H9 (cell line): ENCODE results near the gene POLR2J. TPM values are rescaled to one million over a fixed set of nuclear protein-coding genes. Genes with fewer than 3 reads are reported as not detected.

Experiments used
- DNase-seq: peaks from one replicate; pipeline ENCODE4 v3.0.0-alpha.2; 2017
- H2AFZ ChIP-seq: one replicate; pipeline ENCODE4 v1.6.1; 2013; ENCODE audit warnings: mild to moderate bottlenecking, low read length, control low read depth, moderate library complexity
- H2AK5ac ChIP-seq: 2 replicates; pipeline ENCODE4 v1.6.1; 2013; ENCODE audit warnings: low read length, control low read depth, mixed read lengths; ENCODE audit not compliant: insufficient read length
- H2BK120ac ChIP-seq: one replicate; pipeline ENCODE4 v1.6.1; 2013; ENCODE audit warnings: low read depth, mild to moderate bottlenecking, low read length, control low read depth, inconsistent platforms; ENCODE audit not compliant: poor library complexity, severe bottlenecking
- H2BK12ac ChIP-seq: 2 replicates; pipeline ENCODE4 v1.6.1; 2013; ENCODE audit warnings: low read length, control low read depth, mixed read lengths, low read depth; ENCODE audit not compliant: insufficient read length
- H2BK15ac ChIP-seq: 2 replicates; pipeline ENCODE4 v1.6.1; 2013; ENCODE audit warnings: low read depth, low read length, control low read depth
- H2BK20ac ChIP-seq: one replicate; pipeline ENCODE4 v1.6.1; 2013; ENCODE audit warnings: low read depth, mild to moderate bottlenecking, low read length, control low read depth, inconsistent platforms; ENCODE audit not compliant: poor library complexity, severe bottlenecking
- H2BK5ac ChIP-seq: 2 replicates; pipeline ENCODE4 v1.6.1; 2013; ENCODE audit warnings: low read length, control low read depth, mixed read lengths; ENCODE audit not compliant: insufficient read length
- H3K14ac ChIP-seq: 2 replicates; pipeline ENCODE4 v1.6.1; 2013; ENCODE audit warnings: low read length, control low read depth; ENCODE audit not compliant: insufficient read depth
- H3K18ac ChIP-seq: 2 replicates; pipeline ENCODE4 v1.6.1; 2013; ENCODE audit warnings: low read depth, mild to moderate bottlenecking, mixed read lengths, low read length, control low read depth; ENCODE audit not compliant: insufficient read length
- H3K23ac ChIP-seq: 2 replicates; pipeline ENCODE4 v1.6.1; 2013; ENCODE audit warnings: low read length, control low read depth, mixed read lengths, low read depth; ENCODE audit not compliant: insufficient read length
- H3K23me2 ChIP-seq: 2 replicates; pipeline ENCODE4 v1.6.1; 2013; ENCODE audit warnings: low read depth, mild to moderate bottlenecking, mixed read lengths, low read length, control low read depth; ENCODE audit not compliant: insufficient read length, poor library complexity, severe bottlenecking
- H3K27ac ChIP-seq: 2 replicates; pipeline ENCODE4 v1.5.1; 2013; ENCODE audit warnings: low read length, control low read depth, mixed read lengths, low read depth; ENCODE audit not compliant: insufficient read length
- H3K27me3 ChIP-seq: 2 replicates; pipeline ENCODE4 v1.6.1; 2013; ENCODE audit warnings: low read length, control low read depth, inconsistent platforms; ENCODE audit not compliant: insufficient read depth
- H3K4ac ChIP-seq: 2 replicates; pipeline ENCODE4 v1.6.1; 2013; ENCODE audit warnings: low read depth, mild to moderate bottlenecking, control low read depth, inconsistent platforms, low read length, moderate library complexity
- H3K4me1 ChIP-seq: 2 replicates; pipeline ENCODE4 v1.6.1; 2013; ENCODE audit warnings: low read length, control low read depth, inconsistent platforms; ENCODE audit not compliant: insufficient read depth
- H3K4me2 ChIP-seq: 2 replicates; pipeline ENCODE4 v1.6.1; 2013; ENCODE audit warnings: low read length, control low read depth, mixed read lengths; ENCODE audit not compliant: insufficient read length, insufficient read depth
- H3K56ac ChIP-seq: 2 replicates; pipeline ENCODE4 v1.6.1; 2013; ENCODE audit warnings: low read depth, mild to moderate bottlenecking, mixed read lengths, low read length, control low read depth; ENCODE audit not compliant: insufficient read length
- H3K79me1 ChIP-seq: 2 replicates; pipeline ENCODE4 v1.6.1; 2013; ENCODE audit warnings: low read depth, mild to moderate bottlenecking, moderate library complexity, low read length, control low read depth, inconsistent platforms; ENCODE audit not compliant: insufficient read depth, poor library complexity, severe bottlenecking
- H3K79me2 ChIP-seq: 2 replicates; pipeline ENCODE4 v1.6.1; 2013; ENCODE audit warnings: low read length, control low read depth, inconsistent platforms; ENCODE audit not compliant: insufficient read depth
- H3K9ac ChIP-seq: 2 replicates; pipeline ENCODE4 v1.6.1; 2013; ENCODE audit warnings: low read length, control low read depth, mixed read lengths; ENCODE audit not compliant: insufficient read length; ENCODE audit errors: extremely low read depth
- H3K9me3 ChIP-seq: one replicate; pipeline ENCODE4 v1.6.1; 2013; ENCODE audit warnings: low read depth, low read length, inconsistent platforms; ENCODE audit not compliant: control insufficient read depth
- H3T11ph ChIP-seq: one replicate; pipeline ENCODE4 v1.6.1; 2013; ENCODE audit warnings: mild to moderate bottlenecking, low read length, control low read depth, inconsistent platforms
- H4K20me1 ChIP-seq: one replicate; pipeline ENCODE4 v1.6.1; 2013; ENCODE audit not compliant: control insufficient read depth, insufficient read length, insufficient read depth
- H4K5ac ChIP-seq: 2 replicates; pipeline ENCODE4 v1.6.1; 2013; ENCODE audit warnings: low read depth, mild to moderate bottlenecking, mixed read lengths, low read length, control low read depth; ENCODE audit not compliant: insufficient read length
- H4K8ac ChIP-seq: replicated peaks from 2 replicates; pipeline ENCODE4 v1.6.1; 2013; ENCODE audit warnings: low read length, control low read depth, mixed read lengths, low read depth; ENCODE audit not compliant: insufficient read length
- H4K91ac ChIP-seq: 2 replicates; pipeline ENCODE4 v1.6.1; 2013; ENCODE audit warnings: low read depth, mild to moderate bottlenecking, moderate library complexity, mixed read lengths, low read length, control low read depth; ENCODE audit not compliant: insufficient read length
- H3K27ac Mint-ChIP-seq, 3 experiments: 2 replicates in 2 of 3; 3 replicates in 1 of 3; pipeline ENCODE4 v1.8.0; 2020 to 2021; ENCODE audit warnings: mixed read lengths in 3 of 3, mild to moderate bottlenecking in 1 of 3, moderate library complexity in 1 of 3
- H3K27me3 Mint-ChIP-seq: 2 replicates; pipeline ENCODE4 v1.8.0; 2021; ENCODE audit warnings: low read depth, mild to moderate bottlenecking, moderate library complexity, mixed read lengths
- H3K36me3 Mint-ChIP-seq, 3 experiments: 2 replicates in 2 of 3; 3 replicates in 1 of 3; pipeline ENCODE4 v1.8.0; 2020 to 2021; ENCODE audit warnings: low read depth in 3 of 3, mixed read lengths in 3 of 3; ENCODE audit not compliant: insufficient read depth in 1 of 3
- H3K4me1 Mint-ChIP-seq, 2 experiments: 2 replicates each; pipeline ENCODE4 v1.8.0; 2020; ENCODE audit warnings: mixed read lengths in 2 of 2
- H3K4me3 Mint-ChIP-seq, 2 experiments: 2 replicates in 1 of 2; 3 replicates in 1 of 2; pipeline ENCODE4 v1.8.0; 2020 to 2021; ENCODE audit warnings: mild to moderate bottlenecking in 2 of 2, mixed read lengths in 2 of 2, moderate library complexity in 1 of 2
- H3K9me3 Mint-ChIP-seq, 2 experiments: 2 replicates in 1 of 2; 3 replicates in 1 of 2; pipeline ENCODE4 v1.8.0; 2020; ENCODE audit warnings: mild to moderate bottlenecking in 2 of 2, mixed read lengths in 2 of 2, moderate library complexity in 1 of 2
- WGBS: extraction: QIAGEN DNeasy Blood & Tissue Kit; methylation state at CpG from one replicate; pipeline ENCODE4 v1.1.7; 2013; ENCODE audit warnings: missing lambda C conversion rate, low lambda C conversion rate, mixed read lengths; ENCODE audit not compliant: insufficient read length; ENCODE audit errors: extremely low coverage; 5-methylcytosine and 5-hydroxymethylcytosine counted together
- total RNA-seq: library from RNA; stranded (reverse); gene quantifications from 2 replicates; pipeline ENCODE4 v1.2.1, GENCODE V29; 2021
- TF ChIP-seq, protein P1 (sequence below): fragments of 200-600 bp; sonication (generic); conservative IDR thresholded peaks from 3 replicates; pipeline ENCODE4 v1.8.0; 2021; ENCODE audit warnings: antibody characterized with exemption, mild to moderate bottlenecking

The POLR2J gene
- total RNA-seq, 1 experiment from 2014 or later: 58.5 TPM

GRCh38 chr7:102456327-102456726 is 22.4 kb downstream of the POLR2J start:
- no peak overlapping the region for H3K27ac ChIP-seq
- H3K18ac ChIP-seq: no peak overlapping the region
- no peak overlapping the region for H4K5ac ChIP-seq
- no peak overlapping the region for H3K4me2 ChIP-seq
- H3K9me3 ChIP-seq: no peaks in the 10 kb centered on the region
- H2BK120ac ChIP-seq: no peak overlapping the region
- TF ChIP-seq, protein P1, sequence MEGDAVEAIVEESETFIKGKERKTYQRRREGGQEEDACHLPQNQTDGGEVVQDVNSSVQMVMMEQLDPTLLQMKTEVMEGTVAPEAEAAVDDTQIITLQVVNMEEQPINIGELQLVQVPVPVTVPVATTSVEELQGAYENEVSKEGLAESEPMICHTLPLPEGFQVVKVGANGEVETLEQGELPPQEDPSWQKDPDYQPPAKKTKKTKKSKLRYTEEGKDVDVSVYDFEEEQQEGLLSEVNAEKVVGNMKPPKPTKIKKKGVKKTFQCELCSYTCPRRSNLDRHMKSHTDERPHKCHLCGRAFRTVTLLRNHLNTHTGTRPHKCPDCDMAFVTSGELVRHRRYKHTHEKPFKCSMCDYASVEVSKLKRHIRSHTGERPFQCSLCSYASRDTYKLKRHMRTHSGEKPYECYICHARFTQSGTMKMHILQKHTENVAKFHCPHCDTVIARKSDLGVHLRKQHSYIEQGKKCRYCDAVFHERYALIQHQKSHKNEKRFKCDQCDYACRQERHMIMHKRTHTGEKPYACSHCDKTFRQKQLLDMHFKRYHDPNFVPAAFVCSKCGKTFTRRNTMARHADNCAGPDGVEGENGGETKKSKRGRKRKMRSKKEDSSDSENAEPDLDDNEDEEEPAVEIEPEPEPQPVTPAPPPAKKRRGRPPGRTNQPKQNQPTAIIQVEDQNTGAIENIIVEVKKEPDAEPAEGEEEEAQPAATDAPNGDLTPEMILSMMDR: no peak
- Mint-ChIP-seq H3K27me3 (no peaks in the 10 kb centered on the region; the same call in 1 of the 2 replicates), H3K4me3 (no peak overlapping the region), H3K9me3 (no peaks in the 10 kb centered on the region), H3K27ac (peak overlapping the region in 1 of 3 experiments; percentile 68; a peak in 1 of 7 replicates), H3K36me3 (peaks cover 7 to 40% (median 39%) of the 10 kb centered on the region in 3 experiments; a peak in 6 of 7 replicates), H3K4me1 (peaks cover 4 to 7% of the 10 kb centered on the region in 2 experiments)
- no CpG with 5 or more reads among the region's 10 CpGs for WGBS
- no peaks in the 10 kb centered on the region for H3K4me1 ChIP-seq
- no peak overlapping the region for H4K8ac ChIP-seq
- H3K27me3 ChIP-seq: no peaks in the 10 kb centered on the region
- H3K79me1 ChIP-seq: no peaks in the 10 kb centered on the region
- no peaks in the 10 kb centered on the region for H3K23me2 ChIP-seq
- H3K4ac ChIP-seq: no peak overlapping the region
- no peaks in the 10 kb centered on the region for H3K79me2 ChIP-seq
- no peak overlapping the region for H3K9ac ChIP-seq
- no peak overlapping the region for H3K56ac ChIP-seq
- no peak overlapping the region for H3K14ac ChIP-seq
- H3K23ac ChIP-seq: no peak overlapping the region
- no peak overlapping the region for H3T11ph ChIP-seq
- H2AFZ ChIP-seq: no peak overlapping the region
- H4K91ac ChIP-seq: no peak overlapping the region
- H2BK5ac ChIP-seq: no peak overlapping the region
- no peak overlapping the region for H2AK5ac ChIP-seq
- H2BK15ac ChIP-seq: no peak overlapping the region
- DNase-seq: no peak
- no peak overlapping the region for H2BK12ac ChIP-seq
- no peaks in the 10 kb centered on the region for H4K20me1 ChIP-seq
- no peak overlapping the region for H2BK20ac ChIP-seq
